Esophagus muscularis mucosa (tissue), 4 donors: ENCODE data around the gene MN1. TPM values are rescaled to one million over a fixed set of nuclear protein-coding genes. Genes with fewer than 3 reads are reported as not detected.

Experiments
- DNase-seq: peaks from one replicate; pipeline ENCODE4 v3.0.0-alpha.2; 2017; ENCODE audit errors: extremely low spot score
- H3K27ac ChIP-seq, 4 donors: fragments of 200-600 bp; sonication (generic); replicated peaks in 1 of 4; 1 replicate in 3 of 4; 2 replicates in 1 of 4; pipeline ENCODE4 v1.5.1; 2016 to 2019; ENCODE audit warnings: mild to moderate bottlenecking in 1 of 4
- H3K27me3 ChIP-seq, 4 donors: fragments of 200-600 bp; sonication (generic); one replicate each; pipeline versions ENCODE4 v1.5.1 to v1.6.0; 2016 to 2019
- H3K36me3 ChIP-seq, 4 donors: fragments of 200-600 bp; sonication (generic); one replicate each; pipeline ENCODE4 v1.5.1; 2016 to 2019
- H3K4me1 ChIP-seq, 4 donors: fragments of 200-600 bp; sonication (generic); one replicate each; pipeline ENCODE4 v1.5.1; 2016 to 2019
- H3K4me3 ChIP-seq, 4 donors: fragments of 200-600 bp; sonication (generic); 1 replicate in 2 of 4; 2 replicates in 2 of 4; pipeline ENCODE4 v1.5.1; 2016 to 2019; ENCODE audit warnings: mild to moderate bottlenecking in 4 of 4, moderate library complexity in 1 of 4
- H3K9me3 ChIP-seq, 4 donors: fragments of 200-600 bp; sonication (generic); 1 replicate in 3 of 4; 2 replicates in 1 of 4; pipeline ENCODE4 v1.5.1; 2016 to 2019
- EP300 ChIP-seq: sonication (generic); formaldehyde crosslinking; IDR thresholded peaks from one replicate; pipeline ENCODE4 v1.6.1; 2017; ENCODE audit warnings: antibody characterized with exemption
- POLR2A ChIP-seq: fragments of 450-650 bp; IDR thresholded peaks from one replicate; pipeline ENCODE4 v1.6.1; 2017; ENCODE audit warnings: antibody characterized with exemption, moderate library complexity, mild to moderate bottlenecking, low read depth
- POLR2AphosphoS5 ChIP-seq, 2 donors: sonication (generic); formaldehyde crosslinking; IDR thresholded peaks; one replicate each; pipeline ENCODE4 v1.6.1; 2017; ENCODE audit warnings: antibody characterized with exemption in 2 of 2
- WGBS: methylation state at CpG from one replicate; pipeline ENCODE4 v1.1.5; 2018; 5-methylcytosine and 5-hydroxymethylcytosine counted together
- intact Hi-C: fragments of 100-400 bp; cut with DNase I; formaldehyde crosslinking; loops from one replicate; pipeline ENCODE4 v1.15.1; 2023
- total RNA-seq, 4 donors: library from RNA; depleted of rRNA; stranded (reverse); fragments of >200 nt; gene quantifications; one replicate each; pipeline versions ENCODE4 v1.1.0 to v1.2.1, GENCODE V29; 2016
- TF ChIP-seq, protein P1 (sequence below), 3 experiments: fragments of 200-600 bp in 2 of 3; fragments of 450-650 bp in 1 of 3; sonication (generic) in 2 of 3; IDR thresholded peaks; one replicate each; pipeline ENCODE4 v1.5.1; 2017 to 2019; ENCODE audit warnings: antibody characterized with exemption in 3 of 3, mild to moderate bottlenecking in 2 of 3, moderate library complexity in 1 of 3

MN1 gene
- total RNA-seq, 4 donors from 2014 or later: 16.2 to 47.3 (median 29.0) TPM

DNA sequence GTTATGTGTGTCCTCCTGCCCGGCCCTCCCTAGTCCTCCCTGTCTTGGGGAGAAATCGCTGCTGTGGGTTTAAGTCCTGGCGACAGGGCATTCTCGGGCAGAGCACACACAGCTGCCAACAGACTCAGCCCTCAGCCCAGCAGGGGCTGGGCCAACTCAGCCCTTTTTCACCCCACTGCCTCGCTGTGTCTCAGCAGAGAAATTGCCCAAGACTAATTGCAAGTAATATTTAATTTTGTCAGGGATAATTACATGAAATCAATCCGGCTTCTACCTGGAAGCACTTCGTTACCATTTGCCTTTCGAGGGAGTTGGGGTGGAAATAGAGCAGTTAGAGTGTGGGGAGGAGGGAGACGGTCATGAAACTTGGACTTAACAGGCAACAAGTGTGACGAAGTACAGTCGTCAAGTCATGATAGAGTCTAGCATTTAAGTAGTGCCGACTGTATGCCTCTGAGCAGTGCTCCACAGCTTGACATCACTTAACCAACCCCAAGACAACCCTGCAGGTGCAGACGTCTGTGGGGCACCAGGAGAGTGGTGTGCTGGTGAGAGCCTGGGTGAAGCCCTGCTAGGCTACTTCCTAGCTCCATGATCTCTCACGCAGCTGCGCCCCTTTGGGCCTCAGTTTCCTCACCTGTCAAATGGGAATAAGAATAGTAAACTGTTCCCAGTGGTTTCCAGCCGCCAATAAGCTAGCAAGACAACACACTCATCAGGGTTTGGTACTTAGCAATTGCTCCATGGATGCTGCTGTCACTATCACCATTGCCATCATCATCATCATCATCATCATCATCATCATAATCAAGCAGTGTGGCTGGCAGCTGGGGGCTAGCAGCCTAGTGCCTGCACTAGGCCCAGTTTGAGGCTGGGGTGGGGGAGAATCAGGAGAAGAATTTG lies 29.2 kb downstream of the MN1 start:
- H3K27me3 ChIP-seq: no peaks in the 10 kb centered on the region
- no peak overlapping the region for H3K4me3 ChIP-seq
- 76% methylated on average over 16 of the region's 16 CpGs for WGBS
- peaks cover 15 to 78% (median 51%) of the 10 kb centered on the region in 4 donors for H3K4me1 ChIP-seq
- H3K36me3 ChIP-seq: no peaks in the 10 kb centered on the region
- intact Hi-C loops: no loop called here
- TF ChIP-seq, protein P1, sequence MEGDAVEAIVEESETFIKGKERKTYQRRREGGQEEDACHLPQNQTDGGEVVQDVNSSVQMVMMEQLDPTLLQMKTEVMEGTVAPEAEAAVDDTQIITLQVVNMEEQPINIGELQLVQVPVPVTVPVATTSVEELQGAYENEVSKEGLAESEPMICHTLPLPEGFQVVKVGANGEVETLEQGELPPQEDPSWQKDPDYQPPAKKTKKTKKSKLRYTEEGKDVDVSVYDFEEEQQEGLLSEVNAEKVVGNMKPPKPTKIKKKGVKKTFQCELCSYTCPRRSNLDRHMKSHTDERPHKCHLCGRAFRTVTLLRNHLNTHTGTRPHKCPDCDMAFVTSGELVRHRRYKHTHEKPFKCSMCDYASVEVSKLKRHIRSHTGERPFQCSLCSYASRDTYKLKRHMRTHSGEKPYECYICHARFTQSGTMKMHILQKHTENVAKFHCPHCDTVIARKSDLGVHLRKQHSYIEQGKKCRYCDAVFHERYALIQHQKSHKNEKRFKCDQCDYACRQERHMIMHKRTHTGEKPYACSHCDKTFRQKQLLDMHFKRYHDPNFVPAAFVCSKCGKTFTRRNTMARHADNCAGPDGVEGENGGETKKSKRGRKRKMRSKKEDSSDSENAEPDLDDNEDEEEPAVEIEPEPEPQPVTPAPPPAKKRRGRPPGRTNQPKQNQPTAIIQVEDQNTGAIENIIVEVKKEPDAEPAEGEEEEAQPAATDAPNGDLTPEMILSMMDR (IDR thresholded peaks at IDR 0.05): no peak
- H3K27ac ChIP-seq: peak overlapping the region; percentile 41 to 92 (median 56)
- no peaks in the 10 kb centered on the region for H3K9me3 ChIP-seq
- DNase-seq: no peak

DNA sequence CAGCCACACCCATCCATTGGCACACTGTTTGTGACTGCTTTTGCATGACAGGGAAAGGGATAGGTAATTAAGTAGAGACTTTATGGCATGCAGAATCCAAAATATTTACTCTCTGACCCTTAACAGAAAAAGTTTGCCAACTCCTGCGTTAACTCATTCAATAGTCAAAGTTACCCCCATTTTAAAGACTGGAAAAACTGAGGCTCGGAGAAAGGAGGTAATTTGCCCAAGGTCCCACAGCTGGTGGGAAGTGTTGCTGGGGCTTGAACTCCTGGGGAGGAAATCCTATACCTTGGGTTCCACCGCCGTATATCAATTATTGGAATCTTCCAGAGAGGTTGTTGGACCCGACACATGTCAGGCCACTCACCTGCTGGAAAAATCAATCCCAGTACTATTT lies 29.9 kb downstream of the MN1 start:
- WGBS: 95% methylated on average over 5 of the region's 5 CpGs
- peaks cover 12 to 72% (median 44%) of the 10 kb centered on the region in 4 donors for H3K4me1 ChIP-seq

DNA sequence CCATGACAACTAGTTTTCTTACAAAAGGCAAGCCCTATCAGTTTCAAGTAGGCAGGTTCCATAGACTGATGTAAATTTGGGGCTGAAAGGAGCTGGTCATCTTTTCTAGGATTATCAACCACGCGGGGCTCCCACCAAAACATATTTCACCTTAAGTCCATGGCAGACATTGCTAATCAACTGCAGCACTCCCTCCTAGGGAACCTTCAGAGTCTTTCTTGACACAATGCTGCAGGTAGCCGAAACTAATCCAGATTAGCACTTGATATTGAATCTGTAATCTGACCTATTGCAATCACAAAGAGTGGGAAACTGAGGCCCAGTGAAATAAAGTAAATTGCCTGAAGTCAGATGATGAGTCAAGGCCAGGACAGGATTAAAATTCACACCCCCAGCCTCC lies 32.5 kb downstream of the MN1 start:
- no peak overlapping the region for H3K4me3 ChIP-seq
- H3K4me1 ChIP-seq: peaks cover 0 to 54% (median 18%) of the 10 kb centered on the region in 4 donors
- no peaks in the 10 kb centered on the region for H3K9me3 ChIP-seq
- H3K36me3 ChIP-seq: peaks cover 0 to 19% (median 8%) of the 10 kb centered on the region in 4 donors
- intact Hi-C loops: no loop called here
- 80% methylated on average over 3 of the region's 3 CpGs for WGBS
- H3K27ac ChIP-seq: no peak overlapping the region
- no peak for DNase-seq
- TF ChIP-seq POLR2AphosphoS5 (IDR thresholded peaks at IDR 0.05): no peak
- no peak for TF ChIP-seq EP300
- TF ChIP-seq, protein P1 (IDR thresholded peaks at IDR 0.05): no peak
- no peak for TF ChIP-seq POLR2A
- no peaks in the 10 kb centered on the region for H3K27me3 ChIP-seq

More for the DNA sequence above, 29.9 kb downstream of the MN1 start:
- no peak for TF ChIP-seq EP300
- TF ChIP-seq POLR2AphosphoS5 (IDR thresholded peaks at IDR 0.05): no peak
- no peak for TF ChIP-seq POLR2A
- TF ChIP-seq, protein P1 (IDR thresholded peaks at IDR 0.05): no peak
- intact Hi-C loops: no loop called here
- no peak for DNase-seq
- Histone ChIP-seq H3K27ac (peak overlapping the region in 1 of 4 donors; percentile 61), H3K36me3 (peaks cover 0 to under 1% (median 0%) of the 10 kb centered on the region in 4 donors), H3K9me3 (no peaks in the 10 kb centered on the region), H3K4me3 (no peak overlapping the region), H3K27me3 (no peaks in the 10 kb centered on the region)

DNA sequence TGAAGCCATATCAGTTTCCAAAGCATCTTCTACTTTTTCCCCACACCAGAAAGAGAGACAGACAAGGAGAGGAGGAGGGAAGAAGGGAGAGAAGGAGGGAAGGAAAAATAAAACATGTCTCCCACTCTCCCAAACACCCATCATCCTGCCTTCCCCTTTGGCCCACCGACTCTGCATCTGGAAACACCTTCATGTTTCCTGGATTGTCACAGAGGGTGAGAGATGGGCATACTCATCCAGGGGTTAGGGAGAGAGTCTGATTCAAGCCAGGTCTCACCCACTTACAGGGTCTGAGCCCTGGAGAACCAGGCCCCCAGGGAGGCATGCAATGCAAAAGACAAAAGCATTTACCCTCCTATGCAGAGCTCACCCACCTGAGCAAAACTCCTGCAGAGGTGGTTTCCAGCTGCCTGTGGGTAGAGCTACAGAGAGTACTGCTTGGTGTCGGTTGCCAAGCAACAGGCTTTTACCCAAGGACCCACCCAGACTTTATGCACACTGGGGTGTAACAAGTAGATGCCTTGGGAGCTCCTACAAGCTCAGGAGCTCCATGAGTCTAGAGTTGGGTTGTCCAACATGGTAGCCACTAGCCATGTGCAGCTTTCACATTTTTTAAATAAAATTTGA lies 33.4 kb downstream of the MN1 start:
- WGBS: 77% methylated on average over 2 of the region's 2 CpGs

More for the DNA sequence above, 33.4 kb downstream of the MN1 start:
- Histone ChIP-seq H3K4me3 (no peak overlapping the region), H3K36me3 (peaks cover 0 to 19% (median 8%) of the 10 kb centered on the region in 4 donors), H3K27me3 (no peaks in the 10 kb centered on the region), H3K4me1 (peaks cover 0 to 50% (median 14%) of the 10 kb centered on the region in 4 donors), H3K27ac (no peak overlapping the region), H3K9me3 (no peaks in the 10 kb centered on the region)
- intact Hi-C loops: no loop called here
- no peak for DNase-seq
- no peak for TF ChIP-seq EP300
- TF ChIP-seq, protein P1 (IDR thresholded peaks at IDR 0.05): no peak
- no peak for TF ChIP-seq POLR2A
- TF ChIP-seq POLR2AphosphoS5 (IDR thresholded peaks at IDR 0.05): no peak
